Measurements from ENCODE around the gene KIF12.

DNA sequence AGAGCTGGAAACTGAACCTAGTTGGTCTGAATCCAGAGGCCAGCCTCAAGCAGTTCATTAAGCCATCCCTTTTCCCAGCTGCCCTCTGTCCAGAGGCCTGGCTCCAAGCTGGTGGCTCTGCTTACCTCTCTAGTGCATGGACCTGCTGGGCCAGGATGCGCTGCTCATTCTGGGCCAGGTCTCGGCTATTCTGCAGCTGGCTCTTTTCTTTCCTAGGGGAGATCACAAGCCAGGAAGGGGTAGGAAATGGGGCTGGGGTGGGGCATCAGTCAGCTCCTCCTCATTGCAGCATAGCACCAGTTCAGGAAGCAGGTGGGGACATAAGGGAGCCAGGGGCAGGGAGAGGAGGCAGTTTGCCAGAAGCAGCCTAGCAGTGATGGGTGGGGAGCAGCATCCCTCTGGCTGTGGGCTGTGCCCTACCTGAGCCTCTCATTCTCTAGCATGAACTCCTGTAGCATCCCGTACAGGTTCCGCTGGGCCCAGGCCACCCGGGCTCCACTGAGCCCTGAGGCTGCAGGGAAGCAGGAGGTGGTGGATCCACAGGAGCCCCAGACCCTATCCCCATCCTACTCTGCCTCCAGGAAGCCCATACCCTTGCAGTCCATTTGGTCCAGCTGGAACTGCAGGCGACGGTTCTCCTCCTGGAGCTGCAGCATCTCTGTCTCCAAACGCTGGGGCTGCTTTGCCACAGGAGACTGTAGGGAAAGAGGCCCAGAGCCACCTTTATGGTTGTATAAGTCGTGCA, 5.2 kb downstream of the KIF12 start:
- TF ChIP-seq, protein P1, sequence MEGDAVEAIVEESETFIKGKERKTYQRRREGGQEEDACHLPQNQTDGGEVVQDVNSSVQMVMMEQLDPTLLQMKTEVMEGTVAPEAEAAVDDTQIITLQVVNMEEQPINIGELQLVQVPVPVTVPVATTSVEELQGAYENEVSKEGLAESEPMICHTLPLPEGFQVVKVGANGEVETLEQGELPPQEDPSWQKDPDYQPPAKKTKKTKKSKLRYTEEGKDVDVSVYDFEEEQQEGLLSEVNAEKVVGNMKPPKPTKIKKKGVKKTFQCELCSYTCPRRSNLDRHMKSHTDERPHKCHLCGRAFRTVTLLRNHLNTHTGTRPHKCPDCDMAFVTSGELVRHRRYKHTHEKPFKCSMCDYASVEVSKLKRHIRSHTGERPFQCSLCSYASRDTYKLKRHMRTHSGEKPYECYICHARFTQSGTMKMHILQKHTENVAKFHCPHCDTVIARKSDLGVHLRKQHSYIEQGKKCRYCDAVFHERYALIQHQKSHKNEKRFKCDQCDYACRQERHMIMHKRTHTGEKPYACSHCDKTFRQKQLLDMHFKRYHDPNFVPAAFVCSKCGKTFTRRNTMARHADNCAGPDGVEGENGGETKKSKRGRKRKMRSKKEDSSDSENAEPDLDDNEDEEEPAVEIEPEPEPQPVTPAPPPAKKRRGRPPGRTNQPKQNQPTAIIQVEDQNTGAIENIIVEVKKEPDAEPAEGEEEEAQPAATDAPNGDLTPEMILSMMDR (IDR thresholded peaks at IDR 0.05; ENCODE audit: low read depth, low read length, poor library complexity, severe bottlenecking) = no peak
- no peak for TF ChIP-seq EZH2phosphoT487 (IDR thresholded peaks at IDR 0.05; ENCODE audit: borderline replicate concordance, low read length)
